ENCODE results near the gene C6orf47.

The C6orf47 gene

DNA sequence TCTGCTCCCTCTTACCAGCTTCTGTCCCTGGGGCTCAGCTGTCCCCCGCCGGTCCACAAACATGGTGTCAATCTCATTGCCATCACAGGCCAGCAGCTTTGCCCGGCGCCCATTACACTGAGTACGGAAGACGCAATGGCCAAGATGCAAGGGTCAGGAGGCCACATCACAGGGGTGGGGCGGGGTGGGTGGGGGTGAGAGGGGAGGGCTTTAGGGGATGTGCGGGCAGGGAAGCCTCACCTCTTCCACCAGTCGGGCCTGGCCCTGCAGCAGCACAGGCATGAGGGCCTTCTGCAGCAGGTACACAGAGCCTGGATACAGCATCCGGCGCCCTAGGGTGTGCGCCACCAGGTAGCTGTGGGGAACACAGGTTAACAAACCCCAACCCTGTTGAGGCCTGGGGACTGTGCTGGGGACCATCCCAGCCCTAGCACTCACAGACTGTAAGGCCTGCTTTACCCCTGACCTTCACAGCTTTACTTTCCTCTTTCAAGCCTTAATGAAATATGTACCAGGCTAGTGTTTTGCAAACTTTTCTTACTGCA lies 31.1 kb upstream of the C6orf47 start:
- no peak for DNase-seq (ENCODE audit: extremely low read depth, low read depth)
- TF ChIP-seq, protein P1, sequence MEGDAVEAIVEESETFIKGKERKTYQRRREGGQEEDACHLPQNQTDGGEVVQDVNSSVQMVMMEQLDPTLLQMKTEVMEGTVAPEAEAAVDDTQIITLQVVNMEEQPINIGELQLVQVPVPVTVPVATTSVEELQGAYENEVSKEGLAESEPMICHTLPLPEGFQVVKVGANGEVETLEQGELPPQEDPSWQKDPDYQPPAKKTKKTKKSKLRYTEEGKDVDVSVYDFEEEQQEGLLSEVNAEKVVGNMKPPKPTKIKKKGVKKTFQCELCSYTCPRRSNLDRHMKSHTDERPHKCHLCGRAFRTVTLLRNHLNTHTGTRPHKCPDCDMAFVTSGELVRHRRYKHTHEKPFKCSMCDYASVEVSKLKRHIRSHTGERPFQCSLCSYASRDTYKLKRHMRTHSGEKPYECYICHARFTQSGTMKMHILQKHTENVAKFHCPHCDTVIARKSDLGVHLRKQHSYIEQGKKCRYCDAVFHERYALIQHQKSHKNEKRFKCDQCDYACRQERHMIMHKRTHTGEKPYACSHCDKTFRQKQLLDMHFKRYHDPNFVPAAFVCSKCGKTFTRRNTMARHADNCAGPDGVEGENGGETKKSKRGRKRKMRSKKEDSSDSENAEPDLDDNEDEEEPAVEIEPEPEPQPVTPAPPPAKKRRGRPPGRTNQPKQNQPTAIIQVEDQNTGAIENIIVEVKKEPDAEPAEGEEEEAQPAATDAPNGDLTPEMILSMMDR (IDR thresholded peaks at IDR 0.05; ENCODE audit: low read depth, low read length), result no peak

DNA sequence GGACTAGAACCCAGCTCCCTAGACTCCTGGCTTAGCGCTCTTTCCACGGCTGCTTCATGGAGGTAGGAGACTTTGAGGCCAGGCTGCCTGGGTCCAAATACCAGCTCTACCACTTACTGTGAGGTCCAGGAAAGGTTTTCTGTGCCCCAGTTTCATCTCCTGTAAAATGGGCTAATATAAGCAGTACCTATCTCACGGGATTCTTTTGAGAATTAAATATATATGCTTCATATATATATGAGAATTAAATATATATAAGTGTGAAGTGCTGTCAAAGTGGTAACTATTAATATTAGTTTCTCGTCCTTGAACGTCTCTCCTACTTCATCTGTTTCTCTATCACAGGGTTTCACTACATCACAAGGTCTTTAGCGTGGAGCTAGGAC lies 30.5 kb upstream of the C6orf47 start:
- DNase-seq (ENCODE audit: extremely low read depth, low read depth), result no peak
- TF ChIP-seq, protein P1 (IDR thresholded peaks at IDR 0.05; ENCODE audit: low read depth, low read length), result no peak

- no peak for DNase-seq (ENCODE audit: extremely low read depth, low read depth)
- TF ChIP-seq, protein P1 (IDR thresholded peaks at IDR 0.05; ENCODE audit: low read depth, low read length), result no peak
Observed at GRCh38 chr6:31690231-31691077, 29.9 kb upstream of the C6orf47 start.

- DNase-seq (ENCODE audit: extremely low read depth, low read depth), result no peak
- TF ChIP-seq, protein P1 (IDR thresholded peaks at IDR 0.05; ENCODE audit: low read depth, low read length), result peak; percentile 31
Observed at GRCh38 chr6:31689249-31690110, 28.9 kb upstream of the C6orf47 start.

- TF ChIP-seq, protein P1 (IDR thresholded peaks at IDR 0.05; ENCODE audit: low read depth, low read length), result no peak
- DNase-seq (ENCODE audit: extremely low read depth, low read depth), result no peak
Observed at GRCh38 chr6:31687860-31688693, 27.5 kb upstream of the C6orf47 start.

- DNase-seq (ENCODE audit: extremely low read depth, low read depth), result no peak
- TF ChIP-seq, protein P1 (IDR thresholded peaks at IDR 0.05; ENCODE audit: low read depth, low read length), result no peak
Observed at GRCh38 chr6:31687321-31687720, 26.7 kb upstream of the C6orf47 start.

Data from AG09319 (cell line).